Fibroblast of skin of left quadriceps (primary cell): ENCODE results near the gene PCED1B.
A peak's percentile ranks its signal among the peaks of the same experiment; 100 is the strongest.
"Not testable (repeated sequence)": the region's sequence is repeated elsewhere in the genome, so short reads cannot be mapped to it uniquely, and the experiment has no call there.

ENCODE experiments used
- DNase-seq, 2 experiments: peaks; one replicate each; pipeline ENCODE4 v3.0.0-alpha.2; 2013; ENCODE audit warnings: low read depth in 2 of 2

PCED1B gene

GRCh38 chr12:47272412-47273190 is 193.2 kb downstream of the PCED1B start:
- DNase-seq = no peak

GRCh38 chr12:47273191-47273626 is 193.8 kb downstream of the PCED1B start:
- DNase-seq = no peak

GRCh38 chr12:47274760-47275159 is 195.3 kb downstream of the PCED1B start:
- no peak for DNase-seq

GRCh38 chr12:47276253-47276620 is 196.8 kb downstream of the PCED1B start:
- no peak for DNase-seq

- peak; percentile 36 to 44 for DNase-seq
Observed at GRCh38 chr12:47276621-47277309, 197.3 kb downstream of the PCED1B start.

GRCh38 chr12:47277972-47278448 is 198.6 kb downstream of the PCED1B start:
- peak; percentile 79 to 83 for DNase-seq

GRCh38 chr12:47279758-47280157 is 200.3 kb downstream of the PCED1B start:
- DNase-seq = not testable (repeated sequence)

- DNase-seq = no peak
Observed at GRCh38 chr12:47280543-47281300, 201.3 kb downstream of the PCED1B start.

GRCh38 chr12:47281667-47282171 is 202.3 kb downstream of the PCED1B start:
- DNase-seq = no peak

- peak; percentile 33 to 43 for DNase-seq
Observed at GRCh38 chr12:47282206-47282605, 202.8 kb downstream of the PCED1B start.
